Measurements from ENCODE around the gene ARHGEF38.
"Not testable (repeated sequence)": the region's sequence is repeated elsewhere in the genome, so short reads cannot be mapped to it uniquely, and the experiment has no call there.

ARHGEF38 gene

GRCh38 chr4:105674011-105674410 is 121.6 kb downstream of the ARHGEF38 start:
- Histone ChIP-seq H3K27ac (no peak overlapping the region), H3K27me3 (replicated peaks) (no peaks in the 10 kb centered on the region)
- in situ Hi-C loops (cut with HindIII; ENCODE audit: low pct_ligation_motif_present, low sequenced_read_pairs) = no loop called here

GRCh38 chr4:105677709-105678108 is 125.3 kb downstream of the ARHGEF38 start:
- Histone ChIP-seq H3K4me3 (ENCODE audit: low read depth, low read length) (no peak overlapping the region), H3K27ac (no peak overlapping the region), H3K27me3 (replicated peaks) (no peaks in the 10 kb centered on the region), H3K36me3 (replicated peaks) (peaks cover under 1% of the 10 kb centered on the region)
- no peak for TF ChIP-seq CTCF (IDR thresholded peaks at IDR 0.05; ENCODE audit: low read depth, low read length, missing control alignments)
- DNase-seq = no peak
- in situ Hi-C loops (cut with HindIII; ENCODE audit: low pct_ligation_motif_present, low sequenced_read_pairs) = no loop called here

More at GRCh38 chr4:105674011-105674410, 121.6 kb downstream of the ARHGEF38 start:
- H3K4me3 ChIP-seq (ENCODE audit: low read depth, low read length) = no peak overlapping the region
- DNase-seq = no peak
- H3K36me3 ChIP-seq (replicated peaks) = no peaks in the 10 kb centered on the region
- no peak for TF ChIP-seq CTCF (IDR thresholded peaks at IDR 0.05; ENCODE audit: low read depth, low read length, missing control alignments)

DNA sequence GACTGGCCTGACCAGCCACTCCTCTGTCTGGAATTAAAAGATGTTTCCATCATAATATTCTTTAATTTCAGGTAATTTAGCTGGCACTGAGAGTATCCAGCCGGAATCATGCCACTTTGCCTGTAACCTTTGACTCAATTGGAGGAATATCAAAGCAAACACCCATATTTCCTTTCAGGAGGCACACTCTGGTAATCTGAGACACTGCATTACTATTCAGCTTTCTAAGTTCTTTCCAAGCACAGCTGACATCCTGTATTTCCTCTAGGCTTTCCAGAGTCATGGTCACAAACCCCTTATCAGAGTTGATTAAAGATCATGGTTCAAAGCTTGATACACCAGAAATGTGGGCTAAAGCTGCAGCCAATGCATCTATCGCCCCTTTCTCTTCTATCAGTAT is 126.8 kb downstream of the ARHGEF38 start:
- DNase-seq = no peak
- Histone ChIP-seq H3K36me3 (replicated peaks) (peaks cover 4% of the 10 kb centered on the region), H3K27me3 (replicated peaks) (no peaks in the 10 kb centered on the region), H3K4me3 (ENCODE audit: low read depth, low read length) (no peak overlapping the region), H3K27ac (no peak overlapping the region)
- no peak for TF ChIP-seq CTCF (IDR thresholded peaks at IDR 0.05; ENCODE audit: low read depth, low read length, missing control alignments)
- in situ Hi-C loops (cut with HindIII; ENCODE audit: low pct_ligation_motif_present, low sequenced_read_pairs) = no loop called here

GRCh38 chr4:105683038-105683437 is 130.6 kb downstream of the ARHGEF38 start:
- no peak overlapping the region for H3K27ac ChIP-seq
- DNase-seq = no peak
- H3K27me3 ChIP-seq (replicated peaks) = no peaks in the 10 kb centered on the region
- no peak for TF ChIP-seq CTCF (IDR thresholded peaks at IDR 0.05; ENCODE audit: low read depth, low read length, missing control alignments)
- no peak overlapping the region for H3K4me3 ChIP-seq (ENCODE audit: low read depth, low read length)
- in situ Hi-C loops (cut with HindIII; ENCODE audit: low pct_ligation_motif_present, low sequenced_read_pairs) = no loop called here
- H3K36me3 ChIP-seq (replicated peaks) = peaks cover 10% of the 10 kb centered on the region

DNA sequence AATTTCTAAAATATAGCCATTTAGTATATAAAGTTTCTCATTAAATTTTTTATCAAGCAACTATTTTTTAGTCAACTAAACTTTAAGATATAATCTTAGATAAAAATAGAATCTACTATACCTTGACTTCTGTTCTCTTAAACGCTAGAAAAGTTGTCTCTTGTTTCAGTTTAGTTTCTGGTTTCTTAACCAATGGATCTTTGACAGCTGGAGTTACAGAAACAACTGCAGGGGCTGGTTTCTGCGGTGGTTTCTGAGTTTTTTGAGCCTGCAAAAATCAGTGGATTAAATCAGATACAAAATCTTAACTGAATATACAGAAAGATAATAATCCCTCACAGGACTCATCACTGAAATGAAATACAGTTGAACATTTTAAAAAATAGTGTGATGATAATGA is 134.2 kb downstream of the ARHGEF38 start:
- no peak overlapping the region for H3K27ac ChIP-seq
- H3K27me3 ChIP-seq (replicated peaks) = no peaks in the 10 kb centered on the region
- TF ChIP-seq CTCF (IDR thresholded peaks at IDR 0.05; ENCODE audit: low read depth, low read length, missing control alignments) = no peak
- in situ Hi-C loops (cut with HindIII; ENCODE audit: low pct_ligation_motif_present, low sequenced_read_pairs) = no loop called here
- H3K36me3 ChIP-seq (replicated peaks) = peaks cover 16% of the 10 kb centered on the region
- DNase-seq = no peak
- H3K4me3 ChIP-seq (ENCODE audit: low read depth, low read length) = no peak overlapping the region

GRCh38 chr4:105694812-105695211 is 142.4 kb downstream of the ARHGEF38 start:
- in situ Hi-C loops (cut with HindIII; ENCODE audit: low pct_ligation_motif_present, low sequenced_read_pairs); DNase-seq; H3K27me3 ChIP-seq (replicated peaks); H3K27ac ChIP-seq; H3K4me3 ChIP-seq (ENCODE audit: low read depth, low read length): not testable (repeated sequence)
- peaks cover 22% of the 10 kb centered on the region for H3K36me3 ChIP-seq (replicated peaks)

GRCh38 chr4:105695832-105696231 is 143.4 kb downstream of the ARHGEF38 start:
- DNase-seq; H3K4me3 ChIP-seq (ENCODE audit: low read depth, low read length); H3K27me3 ChIP-seq (replicated peaks); in situ Hi-C loops (cut with HindIII; ENCODE audit: low pct_ligation_motif_present, low sequenced_read_pairs); H3K27ac ChIP-seq: not testable (repeated sequence)
- H3K36me3 ChIP-seq (replicated peaks) = peaks cover 22% of the 10 kb centered on the region

Measured in brain microvascular endothelial cell (primary cell).